Body of pancreas (tissue), 4 donors: ENCODE measurements around the gene RSPH1.

Source experiments
- CTCF ChIP-seq, 7 experiments: fragments of 450-650 bp in 4 of 7; fragments of 200-600 bp in 3 of 7; sonication (generic) in 3 of 7; IDR thresholded peaks; one replicate each; pipeline ENCODE4 v1.5.1; 2016 to 2019; ENCODE audit warnings: antibody characterized with exemption in 7 of 7
- POLR2A ChIP-seq, 3 donors: fragments of 450-650 bp; IDR thresholded peaks; one replicate each; pipeline ENCODE4 v1.6.1; 2016; ENCODE audit warnings: antibody characterized with exemption in 3 of 3, mild to moderate bottlenecking in 2 of 3

DNA sequence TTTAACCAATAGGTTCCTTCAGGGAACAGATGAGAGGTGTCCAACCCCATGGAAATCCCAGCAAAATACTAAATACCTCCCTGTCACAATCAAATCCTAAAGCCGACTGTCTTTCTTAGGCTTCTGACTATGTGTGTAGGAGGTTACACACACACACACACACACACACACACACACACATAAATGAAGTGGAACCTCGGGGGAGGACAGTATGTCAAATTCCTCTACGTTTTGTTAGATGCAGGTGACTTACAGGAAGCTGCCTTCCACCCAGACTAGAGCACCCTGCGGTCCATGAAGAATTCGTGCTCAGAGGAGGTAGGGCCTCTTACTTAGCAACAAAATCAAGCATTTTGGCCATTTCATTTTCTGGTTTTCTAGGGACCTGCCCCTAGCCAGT lies 16.4 kb downstream of the RSPH1 start:
- TF ChIP-seq CTCF (IDR thresholded peaks at IDR 0.05) (no peak), POLR2A (IDR thresholded peaks at IDR 0.05) (no peak)
